Pancreas (tissue), 10 donors: Measurements from ENCODE around the gene SPOPL. TPM values are rescaled to one million over a fixed set of nuclear protein-coding genes. Genes with fewer than 3 reads are reported as not detected.
A peak's percentile ranks its signal among the peaks of the same experiment; 100 is the strongest.
"Not testable (repeated sequence)": the region's sequence is repeated elsewhere in the genome, so short reads cannot be mapped to it uniquely, and the experiment has no call there.

Experiments used
- ATAC-seq, 4 donors: fragments of 200-7000 bp; cut with Tn5 transposase; one replicate each; pipeline versions ENCODE4 v1.8.0 to v1.9.1; 2020; ENCODE audit warnings: mild to moderate bottlenecking in 4 of 4, moderate library complexity in 4 of 4
- DNase-seq, 6 donors: peaks; one replicate each; pipeline ENCODE4 v3.0.0-alpha.2; 2020
- FAIRE-seq: peaks from 2 replicates; lab custom pipeline; 2012; peaks lifted over from hg19 to GRCh38; lab: Jason Lieb, UNC
- H3K27ac ChIP-seq, 4 donors: fragments of 200-600 bp; sonication (generic); 1 replicate in 3 of 4; 2 replicates in 1 of 4; pipeline versions ENCODE4 v1.5.0 to v1.8.0; 2020
- H3K27me3 ChIP-seq, 4 donors: fragments of 200-600 bp; one replicate each; pipeline ENCODE4 v1.8.0; 2021
- H3K36me3 ChIP-seq, 3 donors: fragments of 200-600 bp; sonication (generic) in 1 of 3; one replicate each; pipeline versions ENCODE4 v1.5.0 to v1.8.0; 2020 to 2021
- H3K4me1 ChIP-seq, 3 donors: fragments of 200-600 bp; one replicate each; pipeline ENCODE4 v1.8.0; 2021
- H3K4me3 ChIP-seq, 4 donors: fragments of 200-600 bp; sonication (generic) in 2 of 4; one replicate each; pipeline versions ENCODE4 v1.5.0 to v1.8.0; 2020 to 2021
- H3K9me3 ChIP-seq, 4 donors: fragments of 200-600 bp; one replicate each; pipeline ENCODE4 v1.8.0; 2021
- WGBS, 2 donors: extraction: QIAGEN DNeasy Blood & Tissue Kit; methylation state at CpG; one replicate each; pipeline ENCODE4 v1.1.7; 2013; 5-methylcytosine and 5-hydroxymethylcytosine counted together
- intact Hi-C, 3 donors: fragments of 100-400 bp; cut with DNase I; formaldehyde crosslinking; loops; one replicate each; pipeline versions ENCODE4 v1.11.1 to v1.14.2; 2022
- polyA plus RNA-seq, 2 donors: library from polyadenylated mRNA; stranded (reverse); fragments of 200-250 nt; gene quantifications; one replicate each; pipeline ENCODE4 v1.2.3, GENCODE V29; 2013
- total RNA-seq, 6 donors: library from RNA; stranded (reverse); fragmentation: NEBNext Ultra II Directional in 4 of 6; extraction: Animal tissue kit (Norgen Biotek cat#: 25700) in 4 of 6; gene quantifications; one replicate each; pipeline versions ENCODE4 v1.2.1 to v1.2.4, GENCODE V29; 2021 to 2023
- TF ChIP-seq, protein P1 (sequence below), 4 donors: fragments of 200-600 bp; sonication (generic) in 3 of 4; IDR thresholded peaks; one replicate each; pipeline versions ENCODE4 v1.5.0 to v1.8.0; 2021; ENCODE audit warnings: antibody characterized with exemption in 4 of 4
- donor health status: healthy with polysubstance abuse.
- donor health status: DM: no; HTN: no; CAD: no; lungs with moderate emphysema.
- donor health status: DM: no; HTN: no; CAD: no.
- donor health status: control.
- donor health status: control.
- donor health status: Bipolar disorder and iron deficiency.
- donor health status: DM: yes; HTN: yes; CAD: no.
- donor health status: DM: no; HTN: no; CAD: no.
- donor health status: DM: no; HTN: no; CAD: no.
- donor health status: DM: yes; HTN: yes; CAD: no.

The SPOPL gene
- total and polyA plus RNA-seq, 8 donors = 2.5 to 18.5 (median 9.6) TPM

DNA sequence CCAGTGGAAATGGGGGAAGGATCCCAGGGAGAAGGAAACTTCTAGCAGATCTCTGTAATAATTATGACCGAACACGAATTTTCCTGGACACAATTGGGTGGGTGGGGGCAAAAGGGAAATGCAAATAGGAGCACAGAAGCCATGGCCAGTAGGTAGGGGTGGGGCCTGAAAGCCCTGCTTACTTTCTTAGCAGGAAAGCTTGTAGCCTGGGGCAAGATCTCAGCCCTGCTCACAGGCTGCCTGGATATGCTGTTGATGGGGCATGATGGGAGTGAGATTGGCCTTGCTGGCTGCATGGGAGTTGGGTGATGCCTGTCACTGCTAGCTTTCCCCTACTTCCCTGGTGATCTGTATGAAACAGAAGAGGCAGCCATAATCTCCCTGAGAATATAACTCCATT, 45.9 kb upstream of the SPOPL start:
- Histone ChIP-seq H3K9me3 (no peaks in the 10 kb centered on the region), H3K36me3 (no peaks in the 10 kb centered on the region), H3K27ac (no peak overlapping the region), H3K4me1 (peaks cover 0 to 3% (median 0%) of the 10 kb centered on the region in 3 donors), H3K27me3 (no peaks in the 10 kb centered on the region), H3K4me3 (no peak overlapping the region)
- FAIRE-seq (no peak), ATAC-seq (peak in 1 of 4 donors; percentile 19), DNase-seq (no peak)
- intact Hi-C loops = no loop called here
- 60 to 69% methylated on average over 2 of the region's 2 CpGs for WGBS, 2 donors
- TF ChIP-seq, protein P1, sequence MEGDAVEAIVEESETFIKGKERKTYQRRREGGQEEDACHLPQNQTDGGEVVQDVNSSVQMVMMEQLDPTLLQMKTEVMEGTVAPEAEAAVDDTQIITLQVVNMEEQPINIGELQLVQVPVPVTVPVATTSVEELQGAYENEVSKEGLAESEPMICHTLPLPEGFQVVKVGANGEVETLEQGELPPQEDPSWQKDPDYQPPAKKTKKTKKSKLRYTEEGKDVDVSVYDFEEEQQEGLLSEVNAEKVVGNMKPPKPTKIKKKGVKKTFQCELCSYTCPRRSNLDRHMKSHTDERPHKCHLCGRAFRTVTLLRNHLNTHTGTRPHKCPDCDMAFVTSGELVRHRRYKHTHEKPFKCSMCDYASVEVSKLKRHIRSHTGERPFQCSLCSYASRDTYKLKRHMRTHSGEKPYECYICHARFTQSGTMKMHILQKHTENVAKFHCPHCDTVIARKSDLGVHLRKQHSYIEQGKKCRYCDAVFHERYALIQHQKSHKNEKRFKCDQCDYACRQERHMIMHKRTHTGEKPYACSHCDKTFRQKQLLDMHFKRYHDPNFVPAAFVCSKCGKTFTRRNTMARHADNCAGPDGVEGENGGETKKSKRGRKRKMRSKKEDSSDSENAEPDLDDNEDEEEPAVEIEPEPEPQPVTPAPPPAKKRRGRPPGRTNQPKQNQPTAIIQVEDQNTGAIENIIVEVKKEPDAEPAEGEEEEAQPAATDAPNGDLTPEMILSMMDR (IDR thresholded peaks at IDR 0.05) = no peak

DNA sequence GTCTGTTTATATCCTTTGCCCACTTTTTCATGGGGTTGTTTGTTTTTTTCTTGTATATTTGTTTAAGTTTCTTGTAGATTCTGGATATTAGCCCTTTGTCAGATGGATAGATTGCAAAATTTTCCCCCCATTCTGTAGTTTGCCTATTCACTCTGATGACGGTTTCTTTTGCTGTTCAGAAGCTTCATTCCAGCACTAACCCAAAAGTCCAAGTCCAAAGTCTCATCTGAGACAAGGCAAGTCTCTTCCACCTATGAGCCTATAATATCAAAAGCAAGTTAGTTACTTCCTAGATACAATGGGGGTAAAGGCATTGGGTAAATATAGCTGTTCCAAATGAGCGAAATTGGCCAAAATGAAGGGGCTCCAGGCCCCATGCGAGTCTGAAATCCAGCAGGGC, 38.9 kb upstream of the SPOPL start:
- not testable (repeated sequence) for ATAC-seq

DNA sequence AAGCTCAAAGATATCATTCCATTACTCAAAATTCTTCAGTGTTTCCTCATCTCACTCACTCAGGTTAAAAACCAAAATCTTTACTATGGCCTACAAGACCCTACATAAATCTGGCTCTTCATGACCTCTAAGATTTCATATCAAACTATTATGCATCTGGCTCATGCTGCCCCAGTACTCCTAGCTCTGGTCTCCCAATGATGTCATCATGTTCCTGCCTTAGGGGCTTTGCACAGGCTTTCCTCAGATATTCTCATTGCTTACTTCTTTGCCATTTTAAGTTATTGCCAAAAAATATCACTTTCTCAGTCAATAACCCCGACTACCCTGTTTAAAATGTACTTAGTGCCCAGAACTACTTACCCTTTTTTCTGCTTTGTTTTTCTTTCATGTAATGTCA, 33.0 kb upstream of the SPOPL start:
- FAIRE-seq = no peak

More for the DNA sequence above, 38.9 kb upstream of the SPOPL start:
- FAIRE-seq, H3K36me3 ChIP-seq, H3K4me1 ChIP-seq, H3K9me3 ChIP-seq, DNase-seq, H3K27ac ChIP-seq, H3K4me3 ChIP-seq, H3K27me3 ChIP-seq, intact Hi-C loops: not testable (repeated sequence)
- WGBS, 2 donors = 94 to 95% methylated on average over 3 of the region's 3 CpGs

DNA sequence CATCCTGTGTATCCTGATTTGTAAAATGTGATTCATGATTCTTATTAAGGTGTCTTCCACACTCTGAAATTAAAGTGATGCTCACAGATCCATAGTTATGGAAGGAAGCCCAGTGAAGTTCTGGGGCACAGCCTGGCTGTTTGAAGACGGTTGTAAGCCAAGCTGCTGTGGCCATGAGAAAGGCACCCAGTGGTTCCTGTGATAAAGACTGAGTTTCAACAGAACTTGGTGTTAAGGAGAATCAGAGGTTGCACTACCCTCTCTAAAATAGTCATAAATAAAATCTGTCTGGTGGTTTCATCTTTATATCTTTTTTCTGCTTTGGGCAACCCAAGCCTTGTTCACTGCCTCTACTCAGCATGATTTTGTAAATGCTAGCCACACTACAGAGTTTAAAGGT, 32.2 kb upstream of the SPOPL start:
- intact Hi-C loops = no loop called here
- no peak for DNase-seq
- no peaks in the 10 kb centered on the region for H3K27me3 ChIP-seq
- H3K27ac ChIP-seq = no peak overlapping the region
- TF ChIP-seq, protein P1 (IDR thresholded peaks at IDR 0.05) = no peak
- no peak for FAIRE-seq
- no peak overlapping the region for H3K4me3 ChIP-seq
- H3K9me3 ChIP-seq = no peaks in the 10 kb centered on the region
- H3K4me1 ChIP-seq = no peaks in the 10 kb centered on the region
- H3K36me3 ChIP-seq = no peaks in the 10 kb centered on the region
- no peak for ATAC-seq
- 44 to 45% methylated on average over 1 of the region's 1 CpG for WGBS, 2 donors

More for the DNA sequence above, 33.0 kb upstream of the SPOPL start:
- no peak for ATAC-seq
- TF ChIP-seq, protein P1 (IDR thresholded peaks at IDR 0.05) = no peak
- no peak for DNase-seq
- intact Hi-C loops = no loop called here
- no peaks in the 10 kb centered on the region for H3K4me1 ChIP-seq
- WGBS, 2 donors = 0 to 1% methylated on average over 1 of the region's 1 CpG
- no peak overlapping the region for H3K4me3 ChIP-seq
- H3K27ac ChIP-seq = no peak overlapping the region
- H3K27me3 ChIP-seq = no peaks in the 10 kb centered on the region
- H3K36me3 ChIP-seq = no peaks in the 10 kb centered on the region
- no peaks in the 10 kb centered on the region for H3K9me3 ChIP-seq

DNA sequence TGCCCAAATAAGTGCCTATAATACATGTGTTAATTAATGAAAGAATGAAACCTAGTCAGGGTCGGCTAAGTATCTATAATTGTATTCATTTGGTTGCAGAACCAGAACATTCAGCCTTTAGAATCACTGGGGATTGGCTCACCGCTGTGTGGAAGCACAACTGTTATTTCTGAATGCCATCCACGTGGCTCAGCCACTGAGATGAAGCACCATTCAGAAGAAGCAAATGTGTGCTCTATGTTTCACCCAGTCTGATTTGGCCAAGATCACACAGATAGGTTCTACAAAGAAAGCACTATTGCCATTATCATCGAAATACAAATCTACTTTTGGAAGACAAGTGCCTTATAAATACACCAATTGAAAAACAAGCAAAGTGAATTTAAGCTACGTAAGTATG, 30.6 kb upstream of the SPOPL start:
- Histone ChIP-seq H3K4me1 (peaks cover 0 to 2% (median 0%) of the 10 kb centered on the region in 3 donors), H3K36me3 (no peaks in the 10 kb centered on the region), H3K27me3 (no peaks in the 10 kb centered on the region), H3K4me3 (no peak overlapping the region), H3K27ac (no peak overlapping the region), H3K9me3 (no peaks in the 10 kb centered on the region)
- ATAC-seq (no peak), DNase-seq (no peak), FAIRE-seq (no peak)
- intact Hi-C loops = no loop called here
- 88 to 95% methylated on average over 5 of the region's 5 CpGs for WGBS, 2 donors
- TF ChIP-seq, protein P1 (IDR thresholded peaks at IDR 0.05) = no peak
